ENCODE measurements around the gene KCNJ18.
"Not testable (repeated sequence)": the region's sequence is repeated elsewhere in the genome, so short reads cannot be mapped to it uniquely, and the experiment has no call there.

Gene KCNJ18

DNA sequence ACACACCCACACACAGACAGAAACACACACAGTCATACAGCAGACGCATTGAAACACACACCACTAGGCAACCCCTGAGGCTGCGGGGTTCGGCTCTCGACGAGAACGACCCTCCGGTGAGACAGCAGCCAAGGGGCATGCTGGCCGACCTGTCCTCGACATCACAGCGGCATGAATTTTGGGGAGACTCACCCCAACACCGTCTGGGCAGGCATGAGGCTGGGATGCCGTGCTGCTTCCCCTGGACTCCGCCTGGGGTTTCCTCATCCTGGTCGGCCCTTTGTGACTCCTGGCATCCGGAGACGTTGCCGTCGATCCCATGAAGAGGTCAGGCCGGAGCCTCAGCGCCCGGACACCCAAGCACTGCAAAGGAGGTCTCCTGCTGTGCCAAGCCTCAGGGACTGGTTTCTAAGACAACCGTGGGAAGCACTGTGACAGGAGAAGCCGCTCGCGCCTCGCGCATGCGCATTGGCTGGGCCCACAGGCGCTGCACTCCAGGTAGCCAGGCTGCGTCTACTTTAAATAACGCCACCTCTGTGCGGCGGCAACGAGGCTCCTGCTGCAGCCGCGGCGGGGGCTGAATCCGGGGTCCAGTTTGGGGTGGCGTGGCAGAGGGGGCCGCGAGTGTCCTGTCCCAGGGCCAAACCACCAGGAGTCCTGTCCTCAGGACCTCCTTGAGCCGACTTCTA lies 13.8 kb upstream of the KCNJ18 start:
- Histone ChIP-seq H3K36me3 (replicated peaks in 1 of 2; ENCODE audit: control insufficient read depth in 2 of 2, insufficient read depth in 2 of 2, low read length in 2 of 2) (no peaks in the 10 kb centered on the region), H2AK5ac (ENCODE audit: low read depth, low read length) (no peak overlapping the region), H3K9me3 (replicated peaks in 1 of 2; ENCODE audit: control insufficient read depth in 2 of 2, insufficient read depth in 1 of 2, low read depth in 1 of 2, low read length in 2 of 2) (peaks cover 0 to 26% of the 10 kb centered on the region in 2 donors), H2AFZ (ENCODE audit: low read length) (no peak overlapping the region), H3K4me2 (ENCODE audit: insufficient read depth, low read length, poor library complexity, severe bottlenecking) (no peak overlapping the region), H3K79me1 (ENCODE audit: low read depth, low read length) (no peaks in the 10 kb centered on the region), H3K4me1 (ENCODE audit: control insufficient read depth in 2 of 2, insufficient read depth in 1 of 2, low read depth in 1 of 2, low read length in 2 of 2) (no peaks in the 10 kb centered on the region), H2BK12ac (ENCODE audit: low read length) (no peak overlapping the region), H3K4ac (ENCODE audit: low read length) (no peak overlapping the region), H2BK120ac (ENCODE audit: low read depth, low read length) (no peak overlapping the region), H3K18ac (ENCODE audit: low read length) (no peak overlapping the region), H2BK5ac (ENCODE audit: low read length) (no peak overlapping the region), H4K91ac (ENCODE audit: low read depth, low read length, poor library complexity) (no peak overlapping the region), H3K27ac (replicated peaks; ENCODE audit: low read length) (no peak overlapping the region), H3K9ac (ENCODE audit: low read depth, low read length, poor library complexity) (no peak overlapping the region), H3K4me3 (ENCODE audit: low read length in 2 of 2) (no peak overlapping the region), H2BK15ac (ENCODE audit: low read length) (no peak overlapping the region), H3K27me3 (ENCODE audit: control insufficient read depth in 3 of 3, insufficient read depth in 3 of 3, low read depth in 1 of 3, low read length in 3 of 3) (peaks cover 0 to 7% (median 0%) of the 10 kb centered on the region in 3 experiments), H4K8ac (ENCODE audit: low read depth, low read length) (no peak overlapping the region), H3K14ac (ENCODE audit: low read length) (no peak overlapping the region), H3K23ac (ENCODE audit: low read depth, low read length, poor library complexity) (no peak overlapping the region)
- no peak for DNase-seq (ENCODE audit: low spot score)
- no CpG with 5 or more reads among the region's 42 CpGs for WGBS, 2 donors (ENCODE audit: extremely low coverage in 2 of 2, insufficient read length in 2 of 2, insufficient replicate concordance in 1 of 2)

DNA sequence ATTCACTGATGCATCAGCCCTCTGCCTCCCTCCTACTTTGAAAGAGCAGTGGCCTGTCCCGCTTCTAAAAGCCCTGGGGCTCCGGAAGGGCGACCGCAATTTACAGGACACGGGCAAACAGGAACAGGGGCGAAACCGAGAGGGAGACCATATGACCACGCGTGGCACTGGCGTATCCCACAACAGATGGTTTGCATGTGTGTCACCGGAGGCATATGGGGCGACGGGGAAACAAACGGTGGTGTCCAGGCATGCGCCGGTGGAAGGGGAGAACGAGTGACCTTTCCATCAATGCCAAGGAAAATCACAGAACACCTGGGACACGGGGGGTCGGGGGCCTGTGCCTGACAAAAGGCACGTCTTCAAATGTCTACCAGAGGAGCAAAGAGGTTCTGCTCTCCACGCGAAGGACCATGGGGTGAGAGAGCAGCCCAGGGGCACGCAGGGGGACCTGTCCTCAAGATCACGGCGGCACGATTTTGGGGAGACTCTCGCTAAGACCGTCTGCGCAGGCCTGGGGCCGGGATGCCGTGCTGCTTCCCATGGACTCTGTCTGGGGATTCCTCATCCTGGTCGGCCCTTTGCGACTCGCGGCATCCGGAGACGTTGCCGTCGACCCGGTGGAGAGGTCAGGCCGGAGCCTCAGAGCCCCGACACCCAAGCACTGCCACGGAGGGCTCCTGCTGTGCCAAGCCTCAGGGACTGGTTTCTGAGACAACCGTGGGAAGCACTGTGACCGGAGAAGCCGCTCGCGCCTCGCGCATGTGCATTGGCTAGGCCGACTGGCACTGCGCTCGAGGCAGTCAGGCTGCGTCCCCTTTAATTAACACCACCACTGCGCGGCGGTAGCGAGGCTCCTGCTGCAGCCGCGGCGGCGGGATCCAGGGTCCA lies 12.8 kb upstream of the KCNJ18 start:
- H2BK12ac ChIP-seq (ENCODE audit: low read length), result no peak overlapping the region
- H3K9ac ChIP-seq (ENCODE audit: low read depth, low read length, poor library complexity), result no peak overlapping the region
- H2AK5ac ChIP-seq (ENCODE audit: low read depth, low read length), result no peak overlapping the region
- no peaks in the 10 kb centered on the region for H3K4me1 ChIP-seq (ENCODE audit: control insufficient read depth in 2 of 2, insufficient read depth in 1 of 2, low read depth in 1 of 2, low read length in 2 of 2)
- H3K18ac ChIP-seq (ENCODE audit: low read length), result no peak overlapping the region
- H3K4me3 ChIP-seq (ENCODE audit: low read length in 2 of 2), result no peak overlapping the region
- H3K27ac ChIP-seq (replicated peaks; ENCODE audit: low read length), result no peak overlapping the region
- no peak overlapping the region for H3K4ac ChIP-seq (ENCODE audit: low read length)
- no CpG with 5 or more reads among the region's 62 CpGs for WGBS, 2 donors (ENCODE audit: extremely low coverage in 2 of 2, insufficient read length in 2 of 2, insufficient replicate concordance in 1 of 2)
- no peaks in the 10 kb centered on the region for H3K79me1 ChIP-seq (ENCODE audit: low read depth, low read length)
- H3K27me3 ChIP-seq (ENCODE audit: control insufficient read depth in 3 of 3, insufficient read depth in 3 of 3, low read depth in 1 of 3, low read length in 3 of 3), result peaks cover 0 to 6% (median 0%) of the 10 kb centered on the region in 3 experiments
- H3K36me3 ChIP-seq (replicated peaks in 1 of 2; ENCODE audit: control insufficient read depth in 2 of 2, insufficient read depth in 2 of 2, low read length in 2 of 2), result no peaks in the 10 kb centered on the region
- H4K8ac ChIP-seq (ENCODE audit: low read depth, low read length), result no peak overlapping the region
- H4K91ac ChIP-seq (ENCODE audit: low read depth, low read length, poor library complexity), result no peak overlapping the region
- H2BK120ac ChIP-seq (ENCODE audit: low read depth, low read length), result no peak overlapping the region
- H3K9me3 ChIP-seq (replicated peaks in 1 of 2; ENCODE audit: control insufficient read depth in 2 of 2, insufficient read depth in 1 of 2, low read depth in 1 of 2, low read length in 2 of 2), result peaks cover 0 to 25% of the 10 kb centered on the region in 2 donors
- H2AFZ ChIP-seq (ENCODE audit: low read length), result no peak overlapping the region
- no peak overlapping the region for H3K23ac ChIP-seq (ENCODE audit: low read depth, low read length, poor library complexity)
- H3K14ac ChIP-seq (ENCODE audit: low read length), result no peak overlapping the region
- no peak for DNase-seq (ENCODE audit: low spot score)
- H3K4me2 ChIP-seq (ENCODE audit: insufficient read depth, low read length, poor library complexity, severe bottlenecking), result no peak overlapping the region
- no peak overlapping the region for H2BK5ac ChIP-seq (ENCODE audit: low read length)
- no peak overlapping the region for H2BK15ac ChIP-seq (ENCODE audit: low read length)

DNA sequence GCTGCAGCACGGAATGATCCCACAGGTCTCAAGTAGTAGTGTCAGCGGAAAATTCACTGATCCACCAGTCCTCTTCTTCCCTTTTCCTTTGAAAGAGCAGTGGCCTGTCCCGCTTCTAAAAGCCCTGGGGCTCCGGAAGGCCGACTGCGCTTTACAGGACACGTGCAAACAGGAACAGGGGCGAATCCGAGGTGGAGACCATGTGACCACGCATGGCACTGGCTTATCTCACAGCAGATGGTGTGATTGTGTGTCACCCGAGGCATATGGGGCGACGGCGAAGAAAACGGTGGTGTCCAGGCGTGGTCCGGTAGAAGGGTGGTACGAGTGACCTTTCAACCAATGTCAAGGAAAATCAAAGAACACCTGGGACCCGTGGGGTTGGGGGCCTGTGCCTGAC lies 12.0 kb upstream of the KCNJ18 start:
- no peak for DNase-seq (ENCODE audit: low spot score)
- H3K4me2 ChIP-seq (ENCODE audit: insufficient read depth, low read length, poor library complexity, severe bottlenecking), result no peak overlapping the region
- no CpG with 5 or more reads among the region's 19 CpGs for WGBS, 2 donors (ENCODE audit: extremely low coverage in 2 of 2, insufficient read length in 2 of 2, insufficient replicate concordance in 1 of 2)
- peaks cover 0 to 20% of the 10 kb centered on the region in 2 donors for H3K9me3 ChIP-seq (replicated peaks in 1 of 2; ENCODE audit: control insufficient read depth in 2 of 2, insufficient read depth in 1 of 2, low read depth in 1 of 2, low read length in 2 of 2)
- H3K4me1 ChIP-seq (ENCODE audit: control insufficient read depth in 2 of 2, insufficient read depth in 1 of 2, low read depth in 1 of 2, low read length in 2 of 2), result no peaks in the 10 kb centered on the region
- H2BK12ac ChIP-seq (ENCODE audit: low read length), result no peak overlapping the region
- no peak overlapping the region for H2AFZ ChIP-seq (ENCODE audit: low read length)
- H3K4me3 ChIP-seq (ENCODE audit: low read length in 2 of 2), result no peak overlapping the region
- H3K27ac ChIP-seq (replicated peaks; ENCODE audit: low read length), result no peak overlapping the region
- H2AK5ac ChIP-seq (ENCODE audit: low read depth, low read length), result no peak overlapping the region
- peaks cover 0 to 6% (median 0%) of the 10 kb centered on the region in 3 experiments for H3K27me3 ChIP-seq (ENCODE audit: control insufficient read depth in 3 of 3, insufficient read depth in 3 of 3, low read depth in 1 of 3, low read length in 3 of 3)
- H2BK15ac ChIP-seq (ENCODE audit: low read length), result no peak overlapping the region
- H3K4ac ChIP-seq (ENCODE audit: low read length), result no peak overlapping the region
- no peak overlapping the region for H4K91ac ChIP-seq (ENCODE audit: low read depth, low read length, poor library complexity)
- no peaks in the 10 kb centered on the region for H3K36me3 ChIP-seq (replicated peaks in 1 of 2; ENCODE audit: control insufficient read depth in 2 of 2, insufficient read depth in 2 of 2, low read length in 2 of 2)
- no peaks in the 10 kb centered on the region for H3K79me1 ChIP-seq (ENCODE audit: low read depth, low read length)
- no peak overlapping the region for H2BK120ac ChIP-seq (ENCODE audit: low read depth, low read length)
- H3K14ac ChIP-seq (ENCODE audit: low read length), result no peak overlapping the region
- no peak overlapping the region for H3K18ac ChIP-seq (ENCODE audit: low read length)
- no peak overlapping the region for H2BK5ac ChIP-seq (ENCODE audit: low read length)
- H3K23ac ChIP-seq (ENCODE audit: low read depth, low read length, poor library complexity), result no peak overlapping the region
- H4K8ac ChIP-seq (ENCODE audit: low read depth, low read length), result no peak overlapping the region
- no peak overlapping the region for H3K9ac ChIP-seq (ENCODE audit: low read depth, low read length, poor library complexity)

DNA sequence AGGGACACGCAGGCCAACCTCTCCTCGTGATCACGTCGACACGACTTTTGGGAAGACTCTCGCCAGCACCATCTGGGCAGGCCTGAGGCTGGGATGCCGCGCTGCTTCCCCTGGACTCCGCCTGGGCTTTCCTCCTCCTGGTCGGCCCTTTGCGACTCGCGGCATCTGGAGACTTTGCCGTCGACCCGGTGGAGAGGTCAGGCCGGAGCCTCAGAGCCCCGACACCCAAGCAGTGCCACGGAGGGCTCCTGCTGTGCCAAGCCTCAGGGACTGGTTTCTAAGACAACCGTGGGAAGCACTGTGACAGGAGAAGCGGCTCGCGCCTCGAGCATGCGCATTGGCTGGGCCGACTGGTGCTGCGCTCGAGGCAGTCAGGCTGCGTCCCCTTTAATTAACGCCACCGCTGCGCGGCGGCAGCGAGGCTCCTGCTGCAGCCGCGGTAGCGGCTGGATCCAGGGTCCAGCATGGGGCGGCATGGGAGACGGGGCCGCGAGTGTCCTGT lies 11.4 kb upstream of the KCNJ18 start:
- H3K9ac ChIP-seq (ENCODE audit: low read depth, low read length, poor library complexity); H4K8ac ChIP-seq (ENCODE audit: low read depth, low read length); H2BK15ac ChIP-seq (ENCODE audit: low read length); H3K4me1 ChIP-seq (ENCODE audit: control insufficient read depth in 2 of 2, insufficient read depth in 1 of 2, low read depth in 1 of 2, low read length in 2 of 2); H3K18ac ChIP-seq (ENCODE audit: low read length); H3K79me1 ChIP-seq (ENCODE audit: low read depth, low read length); H3K36me3 ChIP-seq (replicated peaks in 1 of 2; ENCODE audit: control insufficient read depth in 2 of 2, insufficient read depth in 2 of 2, low read length in 2 of 2); H3K4me3 ChIP-seq (ENCODE audit: low read length in 2 of 2); H2BK12ac ChIP-seq (ENCODE audit: low read length); H3K14ac ChIP-seq (ENCODE audit: low read length); H2AFZ ChIP-seq (ENCODE audit: low read length); H2AK5ac ChIP-seq (ENCODE audit: low read depth, low read length); H3K27me3 ChIP-seq (ENCODE audit: control insufficient read depth in 3 of 3, insufficient read depth in 3 of 3, low read depth in 1 of 3, low read length in 3 of 3); H3K23ac ChIP-seq (ENCODE audit: low read depth, low read length, poor library complexity); DNase-seq (ENCODE audit: low spot score); H3K4ac ChIP-seq (ENCODE audit: low read length); H4K91ac ChIP-seq (ENCODE audit: low read depth, low read length, poor library complexity); H3K4me2 ChIP-seq (ENCODE audit: insufficient read depth, low read length, poor library complexity, severe bottlenecking); H2BK120ac ChIP-seq (ENCODE audit: low read depth, low read length); H3K27ac ChIP-seq (replicated peaks; ENCODE audit: low read length); H2BK5ac ChIP-seq (ENCODE audit: low read length): not testable (repeated sequence)
- H3K9me3 ChIP-seq (replicated peaks in 1 of 2; ENCODE audit: control insufficient read depth in 2 of 2, insufficient read depth in 1 of 2, low read depth in 1 of 2, low read length in 2 of 2), result peaks cover 0 to 18% of the 10 kb centered on the region in 2 donors
- no CpG with 5 or more reads among the region's 42 CpGs for WGBS, 2 donors (ENCODE audit: extremely low coverage in 2 of 2, insufficient read length in 2 of 2, insufficient replicate concordance in 1 of 2)
